Dedifferentiated amniotic fluid mesenchymal stem cell (primary cell): ENCODE measurements around the gene KCNJ14.

Experiments used
- DNase-seq: peaks from one replicate; pipeline ENCODE4 v3.0.0-alpha.2; 2016; ENCODE audit errors: extremely low spot score

Gene KCNJ14

DNA sequence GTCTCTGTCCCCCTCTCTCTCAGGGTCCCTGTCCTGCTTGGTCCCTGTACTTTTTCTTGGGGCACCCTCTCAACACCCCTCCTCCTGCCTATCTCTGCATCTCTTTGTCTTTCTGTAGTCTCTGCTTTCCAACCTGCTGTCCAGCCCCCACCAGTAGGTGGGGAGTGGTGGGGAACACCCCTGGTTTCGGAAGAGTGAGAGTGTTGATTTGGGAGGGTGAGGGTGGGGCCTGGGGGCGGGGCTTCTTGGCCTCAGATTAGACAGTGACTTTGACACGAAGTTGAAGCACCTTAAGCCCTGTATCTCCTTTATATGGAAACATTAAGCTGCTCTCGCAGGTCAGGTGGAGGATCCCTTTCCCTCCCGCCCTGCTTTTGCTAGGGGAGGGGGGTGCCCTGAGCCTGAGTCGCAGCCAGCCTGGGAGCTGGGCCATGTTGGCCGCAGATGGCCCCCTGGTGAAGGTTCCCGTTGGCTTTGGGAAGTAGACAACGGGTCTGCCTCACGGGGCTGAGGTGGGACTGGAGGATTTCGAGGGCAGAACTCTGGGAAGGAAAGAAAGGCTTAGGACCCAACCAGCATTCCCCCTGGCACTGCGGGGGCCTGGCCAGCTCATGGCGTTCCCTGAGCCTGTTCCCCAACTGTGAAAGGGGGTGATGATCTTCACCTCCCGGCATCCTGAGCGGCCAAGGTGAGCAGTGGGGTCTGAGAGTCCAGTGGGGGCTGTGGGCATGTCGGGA, at the start of gene KCNJ14:
Gene KCNJ14, plus strand, starts transcription at position 404 of the 737 bp plus-strand sequence. CDS start 6,151 bp downstream, outside the sequence.
- no peak for DNase-seq

DNA sequence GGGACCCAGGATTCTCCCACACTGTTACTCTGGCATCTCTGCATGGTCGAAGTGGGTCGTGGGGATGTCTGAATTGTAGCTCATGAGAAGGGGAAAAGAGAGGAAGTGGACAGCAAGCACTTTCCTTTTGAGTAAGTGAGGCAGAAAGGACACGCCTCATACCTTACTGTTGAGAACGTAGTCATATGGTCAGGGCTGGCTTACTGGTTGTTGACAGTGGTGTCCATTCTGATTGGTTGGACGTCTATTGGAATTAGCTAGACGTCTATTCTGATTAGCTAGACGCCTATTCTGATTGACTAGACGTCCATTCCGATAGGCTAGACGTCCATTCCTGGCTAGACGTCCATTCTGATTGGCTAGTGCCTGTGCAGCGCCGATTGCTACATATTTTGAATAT, 49.5 kb upstream of the KCNJ14 start:
- DNase-seq = no peak

DNA sequence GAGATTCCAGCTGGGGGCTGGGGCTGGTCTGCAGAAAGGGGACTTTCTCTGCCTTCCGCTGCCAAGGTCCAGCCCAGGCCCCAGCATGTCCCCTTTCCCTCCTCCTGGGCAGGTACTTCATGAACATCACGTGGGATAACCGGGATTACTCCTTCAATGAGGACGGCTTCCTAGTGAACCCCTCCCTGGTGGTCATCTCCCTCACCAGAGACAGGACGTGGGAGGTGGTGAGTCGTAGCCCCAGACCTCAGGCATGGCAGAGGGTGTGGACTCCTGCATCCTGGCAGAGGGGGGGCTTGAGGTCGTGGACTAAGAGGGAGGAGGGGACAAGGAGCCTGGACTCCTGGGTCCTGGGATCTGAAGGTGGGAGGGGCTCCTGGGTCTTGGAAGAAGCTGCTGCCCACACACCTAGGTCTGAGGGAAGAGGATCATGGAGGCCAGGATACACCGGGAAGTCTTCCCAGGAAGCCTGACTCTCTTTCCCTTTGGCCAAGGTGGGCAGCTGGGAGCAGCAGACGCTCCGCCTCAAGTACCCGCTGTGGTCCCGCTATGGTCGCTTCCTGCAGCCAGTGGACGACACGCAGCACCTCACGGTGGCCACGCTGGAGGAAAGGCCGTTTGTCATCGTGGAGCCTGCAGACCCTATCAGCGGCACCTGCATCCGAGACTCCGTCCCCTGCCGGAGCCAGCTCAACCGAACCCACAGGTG, 41.3 kb upstream of the KCNJ14 start:
- no peak for DNase-seq

DNA sequence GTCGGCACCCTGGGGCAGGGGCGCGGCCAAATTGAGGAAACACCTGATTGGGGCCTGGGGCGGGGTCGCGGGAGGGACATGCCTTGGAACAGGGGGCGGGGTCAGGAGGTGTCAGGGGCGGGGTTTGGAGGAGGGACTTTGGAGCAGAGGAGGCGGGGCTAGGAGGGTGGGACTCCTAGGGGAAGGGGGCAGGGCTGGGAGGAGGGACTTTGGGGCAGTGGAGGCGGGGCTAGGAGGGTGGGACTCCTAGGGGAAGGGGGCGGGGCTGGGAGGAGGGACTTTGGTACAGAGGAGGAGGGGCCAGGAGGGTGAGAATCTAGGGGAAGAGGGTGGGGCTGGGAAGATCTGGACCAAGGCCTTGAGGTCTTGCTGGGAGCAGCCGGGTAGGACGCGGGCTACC, 40.0 kb upstream of the KCNJ14 start:
- no peak for DNase-seq

DNA sequence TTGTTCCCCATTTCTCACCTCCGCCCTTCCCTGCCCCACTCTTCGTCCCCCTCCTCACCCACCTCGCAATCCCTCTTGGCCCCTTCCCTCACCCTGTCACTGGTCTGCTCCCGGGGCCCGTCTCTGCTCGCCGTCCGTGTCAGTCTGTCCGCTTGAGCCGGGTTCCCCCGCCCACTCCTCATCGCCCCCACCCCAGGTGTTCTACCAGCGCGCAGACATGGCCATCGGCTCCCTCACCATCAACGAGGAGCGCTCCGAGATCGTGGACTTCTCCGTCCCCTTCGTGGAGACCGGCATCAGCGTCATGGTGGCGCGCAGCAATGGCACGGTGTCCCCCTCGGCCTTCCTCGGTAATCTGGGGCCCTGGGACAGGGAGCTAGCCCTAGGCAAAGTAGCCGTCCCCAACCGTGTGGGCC, 39.6 kb upstream of the KCNJ14 start:
- no peak for DNase-seq

DNA sequence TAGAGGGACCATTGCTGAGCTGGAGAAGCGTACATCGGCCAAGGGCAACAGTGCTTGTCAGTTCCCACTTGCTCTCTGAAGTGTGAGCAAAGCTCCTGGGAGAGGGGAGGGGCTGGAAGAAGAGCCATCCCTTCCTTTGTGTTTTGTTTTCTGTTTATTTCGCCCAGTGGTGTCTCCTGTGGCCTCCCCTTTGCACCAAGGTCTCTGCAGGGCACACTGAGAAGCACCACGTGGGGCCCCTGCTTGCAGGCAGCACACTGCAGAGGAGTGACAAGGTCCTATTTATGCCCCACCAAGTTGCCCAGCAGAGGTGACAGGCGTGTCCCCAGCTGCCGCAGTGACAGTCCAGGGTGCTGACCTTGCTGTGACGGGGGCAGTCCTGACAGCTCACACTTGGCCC, 38.0 kb upstream of the KCNJ14 start:
- DNase-seq = no peak

DNA sequence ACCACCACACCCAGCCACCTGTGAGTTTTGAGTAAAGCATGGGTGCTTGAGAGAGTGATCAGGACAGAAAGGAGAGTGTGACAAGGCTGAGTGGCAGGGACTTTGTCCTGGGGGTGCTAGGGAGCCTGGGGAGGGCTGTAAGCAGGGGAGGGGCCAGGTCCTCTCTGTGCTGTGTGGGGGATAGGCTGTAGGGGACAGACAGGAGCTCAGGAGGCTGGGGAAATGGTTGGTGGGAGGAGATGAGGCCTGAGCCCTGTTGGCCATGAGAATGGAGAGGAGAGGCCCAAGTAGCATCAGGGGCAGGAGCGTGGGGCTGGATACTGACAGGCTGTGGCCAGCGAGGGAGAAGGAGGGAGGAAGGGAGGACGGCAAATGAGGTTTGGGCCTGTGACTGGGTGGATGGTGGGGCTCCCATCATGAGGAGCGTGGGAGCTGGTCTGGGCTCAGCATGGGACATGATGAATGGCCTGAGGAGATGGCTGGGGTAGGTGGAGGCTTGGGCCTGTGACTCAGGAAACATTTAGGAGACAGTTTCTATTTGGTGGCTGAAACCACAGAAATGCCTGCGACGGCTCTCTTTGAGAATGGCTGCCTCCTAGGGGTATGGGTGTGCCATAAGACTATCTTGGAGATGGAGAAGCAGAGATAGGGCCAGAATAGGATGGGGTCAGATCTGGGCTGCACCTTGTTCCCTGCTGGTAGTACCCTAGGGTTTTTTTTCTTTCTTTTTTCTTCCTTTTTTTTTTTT, 36.9 kb upstream of the KCNJ14 start:
- no peak for DNase-seq

DNA sequence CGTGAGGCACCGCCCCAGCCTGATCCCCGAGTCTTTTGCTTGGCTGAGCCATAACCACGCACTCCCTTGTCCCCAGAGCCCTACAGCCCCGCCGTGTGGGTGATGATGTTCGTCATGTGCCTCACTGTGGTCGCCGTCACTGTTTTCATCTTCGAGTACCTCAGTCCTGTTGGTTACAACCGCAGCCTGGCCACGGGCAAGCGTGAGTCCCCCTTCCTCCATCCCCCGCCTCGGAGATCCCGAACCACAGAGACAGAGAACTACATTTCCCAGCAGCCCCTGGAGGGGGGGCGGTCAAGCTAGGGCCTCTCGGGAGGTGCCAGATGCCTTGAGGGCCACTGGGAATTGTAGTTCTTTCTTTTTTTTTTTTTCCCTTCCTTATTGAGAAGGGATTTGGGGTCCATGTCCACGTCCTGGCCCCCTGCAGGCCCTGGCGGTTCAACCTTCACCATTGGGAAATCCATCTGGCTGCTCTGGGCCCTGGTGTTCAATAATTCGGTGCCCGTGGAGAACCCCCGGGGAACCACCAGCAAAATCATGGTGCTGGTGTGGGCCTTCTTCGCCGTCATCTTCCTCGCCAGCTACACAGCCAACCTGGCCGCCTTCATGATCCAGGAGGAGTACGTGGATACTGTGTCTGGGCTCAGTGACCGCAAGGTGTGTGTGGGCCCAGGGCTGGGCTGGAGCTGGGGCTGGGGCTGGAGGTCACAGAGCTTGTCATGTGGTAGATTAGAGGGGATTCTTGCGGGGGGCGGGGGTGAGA, 36.0 kb upstream of the KCNJ14 start:
- no peak for DNase-seq

DNA sequence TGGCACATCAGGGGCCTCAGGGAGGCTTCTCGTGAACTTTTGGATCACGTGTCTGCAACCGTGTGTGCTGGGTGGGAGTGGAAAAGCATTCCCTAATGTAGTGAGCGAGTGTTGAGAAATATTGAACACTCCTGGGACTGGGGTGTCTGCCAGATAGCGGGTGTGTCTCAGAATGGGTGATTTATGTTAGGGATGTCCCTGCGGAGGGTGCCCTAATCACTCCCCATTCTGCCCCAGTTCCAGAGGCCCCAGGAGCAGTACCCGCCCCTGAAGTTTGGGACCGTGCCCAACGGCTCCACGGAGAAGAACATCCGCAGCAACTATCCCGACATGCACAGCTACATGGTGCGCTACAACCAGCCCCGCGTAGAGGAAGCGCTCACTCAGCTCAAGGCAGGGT, 33.8 kb upstream of the KCNJ14 start:
- no peak for DNase-seq

DNA sequence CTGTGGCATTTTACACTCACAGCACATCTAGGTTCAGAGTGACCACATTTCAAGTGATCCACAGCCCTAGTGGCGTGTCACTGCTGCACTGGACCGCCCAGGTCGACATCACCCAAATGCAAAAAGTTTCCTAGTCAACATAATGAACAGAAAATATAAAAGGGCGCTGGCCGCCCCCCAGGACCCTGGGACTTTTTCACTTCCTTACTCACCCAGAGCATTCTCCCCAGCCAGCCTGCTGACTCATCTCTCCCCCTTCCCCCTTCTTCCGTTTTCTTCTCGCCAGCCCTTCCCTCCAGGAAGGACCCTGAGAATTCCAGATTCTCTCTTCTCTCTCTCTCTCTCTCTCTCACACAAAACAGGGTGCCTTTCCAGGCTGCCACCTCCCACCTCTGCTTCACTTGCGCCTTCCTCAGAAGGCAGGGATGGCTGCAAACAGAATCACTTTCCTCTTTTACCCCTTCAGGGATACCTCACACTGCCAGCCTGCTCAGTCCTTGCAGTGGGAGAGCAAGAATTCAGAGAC, 30.6 kb upstream of the KCNJ14 start:
- DNase-seq = no peak

DNA sequence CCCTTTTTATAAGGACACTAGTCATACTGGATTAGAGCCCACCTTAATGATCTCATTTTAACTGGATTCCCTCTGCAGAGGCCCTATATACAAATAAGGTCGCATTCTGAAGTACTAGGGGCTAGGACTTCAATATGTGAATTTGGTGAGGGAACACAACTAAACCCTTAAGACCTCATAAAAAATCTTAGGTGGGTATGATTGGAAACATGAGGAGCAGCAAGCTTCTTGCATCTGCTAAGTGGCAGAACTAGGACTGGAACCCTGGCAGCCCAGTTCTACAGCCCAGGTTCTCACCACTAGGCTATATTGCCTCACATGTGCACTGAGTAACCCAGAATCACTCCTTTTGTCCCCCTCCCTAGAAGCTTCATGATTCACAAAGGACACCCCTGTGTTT, 26.7 kb upstream of the KCNJ14 start:
- DNase-seq = no peak

DNA sequence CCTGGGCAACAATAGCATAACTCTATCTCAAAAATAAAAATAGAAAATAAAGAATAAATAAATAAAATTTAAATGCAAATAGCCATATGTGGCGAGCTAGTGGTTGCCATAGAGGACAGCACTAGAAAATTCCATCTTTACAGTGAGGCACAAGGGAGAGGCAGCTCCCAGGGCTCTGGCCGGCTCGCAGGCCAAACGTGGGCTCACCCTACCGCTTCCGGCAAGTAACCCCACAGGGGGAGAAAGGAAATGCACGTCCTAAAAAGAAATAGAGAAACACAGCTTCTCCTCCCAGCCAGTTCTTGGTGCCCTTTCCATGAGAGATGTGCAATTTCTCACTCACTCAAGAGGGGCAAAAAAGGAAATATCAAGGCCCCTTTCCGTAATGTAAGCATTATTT, 22.0 kb upstream of the KCNJ14 start:
- no peak for DNase-seq

DNA sequence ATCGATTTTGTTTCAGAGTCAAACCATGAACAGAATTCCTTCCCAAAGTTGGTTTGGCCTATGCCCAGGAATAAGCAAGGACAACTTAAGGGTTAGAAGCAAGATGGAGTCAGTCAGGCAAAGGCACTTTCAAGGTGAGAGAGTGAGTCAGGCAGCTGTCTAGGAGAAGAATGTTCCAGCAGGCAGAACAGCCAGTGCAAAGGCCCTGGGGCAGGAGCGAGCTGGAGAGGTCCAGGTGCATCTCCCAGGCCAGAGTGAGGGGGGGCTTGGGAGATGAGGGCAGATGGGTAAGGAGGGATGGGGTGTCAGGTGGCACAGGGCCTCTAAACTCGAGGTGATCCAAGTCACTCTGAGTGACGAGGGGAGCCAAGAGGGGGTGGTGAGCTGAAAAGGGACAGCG, 18.8 kb upstream of the KCNJ14 start:
- DNase-seq = no peak

DNA sequence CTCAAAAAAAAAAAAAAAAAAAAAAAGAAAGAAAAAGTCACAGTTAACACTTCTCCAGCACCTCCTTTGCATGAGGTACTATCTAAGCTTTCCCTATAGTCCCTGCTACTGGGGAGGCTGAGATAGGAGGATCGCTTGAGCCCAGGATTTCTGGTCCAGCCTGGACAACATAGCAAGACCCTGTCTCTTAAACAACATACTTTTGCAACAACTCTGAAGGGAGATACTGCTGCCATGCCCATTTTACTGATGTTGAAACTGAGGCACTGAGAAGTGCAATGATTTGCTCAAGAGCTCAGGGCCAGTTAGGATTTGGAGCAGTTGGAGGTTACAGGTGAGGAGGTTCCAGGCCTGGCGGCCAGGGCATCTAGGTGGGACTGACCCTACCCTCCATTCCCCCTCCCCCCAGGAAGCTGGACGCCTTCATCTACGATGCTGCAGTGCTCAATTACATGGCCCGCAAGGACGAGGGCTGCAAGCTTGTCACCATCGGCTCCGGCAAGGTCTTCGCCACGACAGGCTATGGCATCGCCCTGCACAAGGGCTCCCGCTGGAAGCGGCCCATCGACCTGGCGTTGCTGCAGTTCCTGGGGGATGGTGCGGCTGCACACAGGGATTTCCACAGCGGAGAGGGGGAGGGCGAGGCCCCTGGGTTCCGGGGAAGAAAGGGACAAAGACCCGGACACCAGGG, 13.9 kb upstream of the KCNJ14 start:
- DNase-seq = no peak

DNA sequence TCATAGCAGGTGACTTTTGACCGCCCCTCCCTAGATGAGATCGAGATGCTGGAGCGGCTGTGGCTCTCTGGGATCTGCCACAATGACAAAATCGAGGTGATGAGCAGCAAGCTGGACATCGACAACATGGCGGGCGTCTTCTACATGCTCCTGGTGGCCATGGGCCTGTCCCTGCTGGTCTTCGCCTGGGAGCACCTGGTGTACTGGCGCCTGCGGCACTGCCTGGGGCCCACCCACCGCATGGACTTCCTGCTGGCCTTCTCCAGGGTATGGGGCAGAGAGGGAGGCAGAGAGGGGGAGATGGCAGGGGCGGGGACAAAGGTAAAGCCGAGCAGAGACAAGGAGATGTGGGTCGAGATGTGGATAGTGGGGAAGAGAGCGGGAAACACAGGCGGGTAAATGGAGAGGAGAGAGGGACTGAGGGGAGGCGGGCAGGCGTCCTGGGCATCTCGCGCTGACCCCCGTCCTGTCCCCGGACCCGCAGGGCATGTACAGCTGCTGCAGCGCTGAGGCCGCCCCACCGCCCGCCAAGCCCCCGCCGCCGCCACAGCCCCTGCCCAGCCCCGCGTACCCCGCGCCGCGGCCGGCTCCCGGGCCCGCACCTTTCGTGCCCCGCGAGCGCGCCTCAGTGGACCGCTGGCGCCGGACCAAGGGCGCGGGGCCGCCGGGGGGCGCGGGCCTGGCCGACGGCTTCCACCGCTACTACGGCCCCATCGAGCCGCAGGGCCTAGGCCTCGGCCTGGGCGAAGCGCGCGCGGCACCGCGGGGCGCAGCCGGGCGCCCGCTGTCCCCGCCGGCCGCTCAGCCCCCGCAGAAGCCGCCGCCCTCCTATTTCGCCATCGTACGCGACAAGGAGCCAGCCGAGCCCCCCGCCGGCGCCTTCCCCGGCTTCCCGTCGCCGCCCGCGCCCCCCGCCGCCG, 13.0 kb upstream of the KCNJ14 start:
- DNase-seq = no peak

DNA sequence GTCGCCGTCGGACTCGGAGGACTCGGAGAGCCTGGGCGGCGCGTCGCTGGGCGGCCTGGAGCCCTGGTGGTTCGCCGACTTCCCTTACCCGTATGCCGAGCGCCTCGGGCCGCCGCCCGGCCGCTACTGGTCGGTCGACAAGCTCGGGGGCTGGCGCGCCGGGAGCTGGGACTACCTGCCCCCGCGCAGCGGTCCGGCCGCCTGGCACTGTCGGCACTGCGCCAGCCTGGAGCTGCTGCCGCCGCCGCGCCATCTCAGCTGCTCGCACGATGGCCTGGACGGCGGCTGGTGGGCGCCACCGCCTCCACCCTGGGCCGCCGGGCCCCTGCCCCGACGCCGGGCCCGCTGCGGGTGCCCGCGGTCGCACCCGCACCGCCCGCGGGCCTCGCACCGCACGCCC, 12.1 kb upstream of the KCNJ14 start:
- no peak for DNase-seq

DNA sequence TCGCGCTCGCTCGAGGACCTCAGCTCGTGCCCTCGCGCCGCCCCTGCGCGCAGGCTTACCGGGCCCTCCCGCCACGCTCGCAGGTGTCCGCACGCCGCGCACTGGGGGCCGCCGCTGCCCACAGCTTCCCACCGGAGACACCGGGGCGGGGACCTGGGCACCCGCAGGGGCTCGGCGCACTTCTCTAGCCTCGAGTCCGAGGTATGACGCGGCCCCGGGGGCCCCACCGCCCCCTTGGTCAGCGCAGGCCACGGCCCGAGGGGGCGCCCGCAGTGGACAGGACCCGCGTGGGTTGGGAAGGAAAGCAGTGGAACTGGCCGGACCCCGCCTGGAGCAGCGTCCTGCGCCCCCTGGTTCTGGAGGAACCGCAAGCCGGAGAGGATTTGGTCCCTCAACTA, 11.6 kb upstream of the KCNJ14 start:
- no peak for DNase-seq

DNA sequence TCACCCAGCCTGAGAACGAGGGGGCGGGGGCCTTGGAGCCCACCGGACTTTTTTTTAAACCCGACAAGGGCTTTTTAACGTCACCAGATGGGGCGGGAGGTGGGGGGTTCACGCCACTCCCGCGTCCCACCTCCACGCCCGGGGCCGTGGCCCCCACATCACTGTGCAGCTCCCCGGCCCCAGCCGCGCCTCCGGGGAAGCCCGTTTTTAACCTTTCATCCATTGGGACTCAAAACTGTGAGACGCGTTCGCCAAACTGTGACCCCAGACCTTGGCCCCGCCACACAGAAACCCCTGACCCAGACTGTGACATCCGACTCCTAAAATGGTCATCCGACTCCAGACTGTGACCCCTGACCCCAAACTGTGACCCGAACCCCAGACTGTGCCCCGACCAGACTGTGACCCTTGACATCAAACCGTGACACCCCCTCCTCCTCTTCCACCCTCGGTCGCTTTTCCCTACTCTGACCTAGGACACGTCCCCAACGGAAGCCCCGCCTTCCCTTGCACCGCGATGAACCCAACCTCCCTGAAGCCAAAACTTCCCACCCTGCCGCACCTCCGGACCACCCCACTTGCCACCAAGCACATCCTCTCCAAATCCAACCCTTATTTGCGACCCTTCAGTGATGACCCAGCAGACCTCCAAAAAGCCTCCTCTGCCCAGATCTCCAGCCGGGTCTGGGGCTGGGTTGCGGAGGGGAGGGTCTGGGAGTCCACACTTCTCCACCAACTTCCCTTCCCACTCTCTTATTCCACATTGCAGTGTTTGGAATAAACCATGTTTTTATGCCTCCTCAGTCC, 11.0 kb upstream of the KCNJ14 start:
- no peak for DNase-seq

DNA sequence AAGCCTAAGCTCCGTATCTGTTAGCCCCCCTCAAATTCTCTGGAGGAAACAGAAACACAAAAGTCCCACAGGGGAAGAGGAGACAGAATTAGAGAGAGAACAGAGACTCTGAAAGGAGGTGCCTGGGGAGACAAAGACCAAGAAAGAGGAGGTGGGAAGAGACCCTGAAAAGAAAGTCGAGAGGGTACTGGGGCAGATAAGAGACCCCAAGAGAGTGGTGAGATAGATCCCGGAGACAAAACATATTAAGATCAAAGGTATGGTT, 10.5 kb upstream of the KCNJ14 start:
- DNase-seq = no peak

DNA sequence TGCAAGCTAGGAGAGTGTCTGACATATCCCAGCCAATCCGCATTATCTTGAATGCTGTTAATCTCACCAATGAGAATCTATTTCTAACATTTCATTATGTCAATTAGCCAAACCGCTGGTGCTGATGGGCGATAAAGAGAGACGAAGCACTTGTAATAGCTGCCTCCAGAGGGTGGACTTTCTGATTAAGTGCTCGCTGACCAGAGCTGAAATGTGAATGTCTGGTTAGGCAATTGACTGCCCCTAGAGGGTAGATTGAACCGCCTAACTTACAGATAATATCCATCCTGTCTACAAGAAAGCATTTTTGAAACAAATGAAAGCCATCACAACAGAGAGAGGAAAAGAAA, 10.1 kb upstream of the KCNJ14 start:
- DNase-seq = peak; percentile 92
